ENCODE measurements around the gene DENND4C.
"Not testable (repeated sequence)": the region's sequence is repeated elsewhere in the genome, so short reads cannot be mapped to it uniquely, and the experiment has no call there.

DENND4C gene

GRCh38 chr9:19266778-19267384 is 36.4 kb downstream of the DENND4C start:
- DNase-seq (ENCODE audit: low read depth in 2 of 2): not testable (repeated sequence)

GRCh38 chr9:19269582-19269981 is 39.1 kb downstream of the DENND4C start:
- DNase-seq (ENCODE audit: low read depth in 2 of 2): no peak

- no peak for DNase-seq (ENCODE audit: low read depth in 2 of 2)
Observed at GRCh38 chr9:19270421-19270949, 40.0 kb downstream of the DENND4C start.

GRCh38 chr9:19271081-19271480 is 40.6 kb downstream of the DENND4C start:
- DNase-seq (ENCODE audit: low read depth in 2 of 2): no peak

- no peak for DNase-seq (ENCODE audit: low read depth in 2 of 2)
Observed at GRCh38 chr9:19281801-19282200, 51.3 kb downstream of the DENND4C start.

GRCh38 chr9:19283072-19283710 is 52.7 kb downstream of the DENND4C start:
- no peak for DNase-seq (ENCODE audit: low read depth in 2 of 2)

- DNase-seq (ENCODE audit: low read depth in 2 of 2): no peak
Observed at GRCh38 chr9:19284729-19285128, 54.2 kb downstream of the DENND4C start.

- no peak for DNase-seq (ENCODE audit: low read depth in 2 of 2)
Observed at GRCh38 chr9:19286634-19287188, 56.2 kb downstream of the DENND4C start.

- no peak for DNase-seq (ENCODE audit: low read depth in 2 of 2)
Observed at GRCh38 chr9:19288081-19288480, 57.6 kb downstream of the DENND4C start.

- no peak for DNase-seq (ENCODE audit: low read depth in 2 of 2)
Observed at GRCh38 chr9:19290103-19290502, 59.6 kb downstream of the DENND4C start.

- DNase-seq (ENCODE audit: low read depth in 2 of 2): no peak
Observed at GRCh38 chr9:19294219-19294618, 63.7 kb downstream of the DENND4C start.

GRCh38 chr9:19298436-19299000 is 68.0 kb downstream of the DENND4C start:
- DNase-seq (ENCODE audit: low read depth in 2 of 2): no peak

GRCh38 chr9:19303216-19303615 is 72.7 kb downstream of the DENND4C start:
- no peak for DNase-seq (ENCODE audit: low read depth in 2 of 2)

- no peak for DNase-seq (ENCODE audit: low read depth in 2 of 2)
Observed at GRCh38 chr9:19306568-19306967, 76.1 kb downstream of the DENND4C start.

GRCh38 chr9:19310246-19310645 is 79.8 kb downstream of the DENND4C start:
- DNase-seq (ENCODE audit: low read depth in 2 of 2): no peak

GRCh38 chr9:19313573-19313972 is 83.1 kb downstream of the DENND4C start:
- DNase-seq (ENCODE audit: low read depth in 2 of 2): no peak

- DNase-seq (ENCODE audit: low read depth in 2 of 2): no peak
Observed at GRCh38 chr9:19320495-19320894, 90.0 kb downstream of the DENND4C start.

- DNase-seq (ENCODE audit: low read depth in 2 of 2): no peak
Observed at GRCh38 chr9:19331877-19332276, 101.4 kb downstream of the DENND4C start.

- DNase-seq (ENCODE audit: low read depth in 2 of 2): no peak
Observed at GRCh38 chr9:19336166-19336565, 105.7 kb downstream of the DENND4C start.

- no peak for DNase-seq (ENCODE audit: low read depth in 2 of 2)
Observed at GRCh38 chr9:19342947-19343346, 112.5 kb downstream of the DENND4C start.

GRCh38 chr9:19358701-19359100 is 128.2 kb downstream of the DENND4C start:
- no peak for DNase-seq (ENCODE audit: low read depth in 2 of 2)

GRCh38 chr9:19369107-19369506 is 138.6 kb downstream of the DENND4C start:
- no peak for DNase-seq (ENCODE audit: low read depth in 2 of 2)

GRCh38 chr9:19371942-19372341 is 141.4 kb downstream of the DENND4C start:
- no peak for DNase-seq (ENCODE audit: low read depth in 2 of 2)
